ENCODE measurements around the gene AGPS.
"Not testable (repeated sequence)": the region's sequence is repeated elsewhere in the genome, so short reads cannot be mapped to it uniquely, and the experiment has no call there.

DNA sequence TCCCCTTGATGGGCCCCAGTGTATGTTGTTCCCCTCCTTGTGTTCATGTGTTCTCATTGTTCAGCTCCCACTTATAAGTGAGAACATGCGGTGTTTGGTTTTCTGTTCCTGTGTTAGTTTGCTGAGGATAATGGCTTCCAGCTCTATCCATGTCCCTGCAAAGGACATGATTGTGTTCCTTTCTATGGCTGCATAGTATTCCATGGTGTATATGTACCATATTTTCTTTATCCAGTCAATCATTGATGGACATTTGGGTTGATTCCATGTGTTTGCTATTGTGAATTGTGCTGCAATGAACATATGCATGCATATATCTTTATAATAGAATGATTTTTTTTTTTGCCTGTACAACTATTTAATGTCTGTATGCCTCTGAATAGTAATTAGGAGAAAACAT, 31.5 kb downstream of the AGPS start:
- TF ChIP-seq, protein P1, sequence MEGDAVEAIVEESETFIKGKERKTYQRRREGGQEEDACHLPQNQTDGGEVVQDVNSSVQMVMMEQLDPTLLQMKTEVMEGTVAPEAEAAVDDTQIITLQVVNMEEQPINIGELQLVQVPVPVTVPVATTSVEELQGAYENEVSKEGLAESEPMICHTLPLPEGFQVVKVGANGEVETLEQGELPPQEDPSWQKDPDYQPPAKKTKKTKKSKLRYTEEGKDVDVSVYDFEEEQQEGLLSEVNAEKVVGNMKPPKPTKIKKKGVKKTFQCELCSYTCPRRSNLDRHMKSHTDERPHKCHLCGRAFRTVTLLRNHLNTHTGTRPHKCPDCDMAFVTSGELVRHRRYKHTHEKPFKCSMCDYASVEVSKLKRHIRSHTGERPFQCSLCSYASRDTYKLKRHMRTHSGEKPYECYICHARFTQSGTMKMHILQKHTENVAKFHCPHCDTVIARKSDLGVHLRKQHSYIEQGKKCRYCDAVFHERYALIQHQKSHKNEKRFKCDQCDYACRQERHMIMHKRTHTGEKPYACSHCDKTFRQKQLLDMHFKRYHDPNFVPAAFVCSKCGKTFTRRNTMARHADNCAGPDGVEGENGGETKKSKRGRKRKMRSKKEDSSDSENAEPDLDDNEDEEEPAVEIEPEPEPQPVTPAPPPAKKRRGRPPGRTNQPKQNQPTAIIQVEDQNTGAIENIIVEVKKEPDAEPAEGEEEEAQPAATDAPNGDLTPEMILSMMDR (conservative IDR thresholded peaks at IDR 0.05; ENCODE audit: low read depth, low read length), result not testable (repeated sequence)
- not testable (repeated sequence) for TF ChIP-seq EZH2 (IDR thresholded peaks at IDR 0.05; ENCODE audit: borderline replicate concordance, low read depth, low read length, poor library complexity, severe bottlenecking)
